Activated CD8-positive, alpha-beta memory T cell treated with anti-CD3 and anti-CD28 coated beads for 48 hours (primary cell): ENCODE data around the gene CALHM3.

Source experiments
- DNase-seq, 3 experiments: peaks; one replicate each; pipeline ENCODE4 v3.0.0-alpha.2; 2020; ENCODE audit warnings: low read depth in 2 of 3, low spot score in 2 of 3

The CALHM3 gene

DNA sequence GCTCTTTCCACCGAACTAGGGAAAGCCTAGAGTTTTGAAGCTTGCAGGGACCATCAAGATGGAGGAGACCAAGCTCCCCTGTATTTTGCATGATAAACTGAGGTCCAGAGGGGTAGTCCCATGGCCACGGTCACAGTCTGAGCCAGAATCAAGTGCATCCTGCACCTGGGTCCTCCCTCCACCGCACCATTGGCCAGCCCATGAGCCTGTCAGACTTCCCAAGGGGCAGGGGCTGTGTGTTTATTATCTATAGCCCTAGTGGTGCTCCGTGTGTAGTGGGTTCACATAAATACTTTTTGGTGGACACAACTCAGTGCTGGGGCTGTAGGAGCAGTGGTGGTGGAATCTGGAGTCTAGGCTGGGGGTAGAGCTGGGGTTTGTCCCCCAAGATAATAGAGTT is 3.6 kb downstream of the CALHM3 start:
- no peak for DNase-seq

- no peak for DNase-seq
Observed at GRCh38 chr10:103474077-103474476, 5.0 kb downstream of the CALHM3 start.

DNA sequence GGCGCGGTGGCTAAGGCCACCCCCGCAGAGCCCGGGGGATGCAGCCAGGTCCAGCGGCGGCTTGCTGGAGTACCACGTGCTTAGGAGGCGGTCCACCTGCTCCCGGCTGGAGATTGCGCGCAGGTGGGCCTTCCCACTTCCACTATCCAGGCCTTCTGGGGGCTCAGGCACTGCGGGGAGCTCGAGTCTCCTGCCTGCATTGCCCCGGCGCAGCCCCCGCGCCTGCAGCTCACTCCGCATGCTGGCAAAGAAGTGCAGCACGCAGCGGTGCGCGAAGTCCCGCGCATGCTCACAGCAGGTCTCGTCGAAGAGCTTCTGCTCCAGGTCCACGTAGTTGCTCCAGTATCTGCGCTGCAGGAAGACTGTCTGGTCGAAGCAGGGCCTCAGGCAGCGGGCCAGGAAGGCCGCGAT is 5.8 kb downstream of the CALHM3 start:
- no peak for DNase-seq

DNA sequence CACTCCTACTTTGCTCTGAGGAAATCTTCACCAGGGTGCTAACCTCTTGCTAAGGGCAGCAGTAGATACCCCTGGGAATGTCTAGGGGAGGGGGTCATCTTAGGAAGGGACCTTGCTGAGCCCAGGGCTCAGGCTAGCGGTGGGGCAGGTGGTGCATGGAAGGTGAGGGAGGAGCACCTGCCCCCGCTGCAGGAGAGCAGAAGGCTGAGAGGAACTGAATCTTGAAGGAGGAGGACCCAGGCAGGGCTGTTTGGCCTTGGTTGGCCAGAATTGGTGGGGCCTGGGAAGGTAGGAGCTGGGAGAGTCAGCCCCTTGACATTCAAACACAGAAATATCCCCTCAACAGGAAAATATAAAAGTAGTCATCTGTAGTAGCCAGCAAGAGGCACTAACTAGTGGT is 7.0 kb downstream of the CALHM3 start:
- DNase-seq: no peak

- DNase-seq: peak in 2 of 3 experiments; percentile 57 to 59
Observed at GRCh38 chr10:103470761-103471653, 8.0 kb downstream of the CALHM3 start.

DNA sequence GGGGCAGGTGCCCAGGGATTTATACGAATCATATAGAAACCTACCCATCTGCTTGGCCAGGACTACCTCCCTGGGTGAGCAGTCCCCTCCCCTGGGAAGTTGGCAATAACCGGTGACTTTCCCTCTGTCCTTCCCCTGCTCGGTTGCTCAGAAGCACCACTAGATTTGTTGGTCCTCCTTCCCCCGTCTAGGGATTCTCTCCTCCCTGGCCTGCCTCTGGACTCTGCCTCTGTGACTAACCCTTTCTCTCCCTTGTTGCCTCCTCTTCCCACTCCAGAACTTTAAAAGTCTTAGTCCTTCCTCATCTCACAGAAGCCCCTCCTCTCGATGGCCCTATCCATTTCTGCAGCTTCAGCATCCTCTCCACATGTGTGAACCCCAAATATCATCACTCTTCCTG is 9.8 kb downstream of the CALHM3 start:
- no peak for DNase-seq

GRCh38 chr10:103467406-103467805 is 11.6 kb downstream of the CALHM3 start:
- DNase-seq: no peak

DNA sequence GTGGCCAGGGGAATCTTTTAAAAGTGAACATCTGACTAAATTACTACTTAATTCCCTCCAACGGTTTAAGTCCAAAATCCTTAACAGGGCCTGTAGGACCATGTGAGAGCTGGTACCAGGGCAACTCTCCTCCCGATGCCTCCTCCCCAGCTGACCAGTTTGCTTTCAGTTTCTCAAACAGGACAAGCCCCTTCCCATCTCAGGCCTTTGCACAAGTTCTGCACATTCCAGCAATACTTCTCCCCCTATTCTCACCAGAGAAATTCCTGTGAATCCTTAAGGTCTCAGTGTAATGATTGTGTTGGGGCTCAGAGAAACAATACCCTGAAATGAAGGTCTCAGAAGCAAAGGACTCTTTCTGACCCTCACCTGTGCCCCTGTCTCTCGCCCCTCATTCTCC is 12.3 kb downstream of the CALHM3 start:
- DNase-seq: no peak

DNA sequence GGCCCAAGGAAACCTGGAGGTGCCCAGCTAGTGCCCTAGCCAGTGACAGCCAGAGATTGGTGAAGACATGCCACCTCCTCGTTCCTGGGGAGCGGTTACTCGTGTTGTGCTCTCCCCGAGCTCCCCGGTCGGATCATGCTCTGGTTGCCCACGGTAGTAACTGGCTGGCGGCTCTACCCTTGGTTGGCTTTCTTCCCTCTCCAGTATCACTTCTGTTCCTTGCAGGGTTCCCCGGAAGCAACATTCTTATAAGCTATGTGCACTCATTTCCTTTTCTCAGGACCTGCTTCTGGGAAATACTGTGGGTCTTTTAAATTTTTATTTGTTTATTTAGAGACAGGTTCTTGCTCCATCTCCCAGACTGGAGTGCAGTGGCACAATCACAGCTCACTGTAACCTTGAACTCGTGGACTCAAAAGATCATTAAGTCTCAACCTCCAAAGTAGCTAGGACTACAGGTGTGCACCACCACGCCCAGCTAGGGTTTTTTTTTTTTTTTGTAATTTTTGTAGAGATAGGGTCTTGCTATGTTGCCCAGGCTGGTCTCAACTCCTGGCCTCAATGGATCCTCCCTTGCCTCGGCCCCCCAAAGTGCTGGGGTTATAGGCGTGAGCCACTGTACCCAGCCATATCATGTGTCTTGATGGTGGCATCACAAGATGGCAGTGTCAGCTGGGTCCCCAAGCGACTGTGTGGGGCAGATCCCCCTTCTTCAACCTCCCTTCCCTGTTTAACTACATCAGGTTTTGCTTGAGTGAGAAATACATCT is 13.4 kb downstream of the CALHM3 start:
- no peak for DNase-seq

DNA sequence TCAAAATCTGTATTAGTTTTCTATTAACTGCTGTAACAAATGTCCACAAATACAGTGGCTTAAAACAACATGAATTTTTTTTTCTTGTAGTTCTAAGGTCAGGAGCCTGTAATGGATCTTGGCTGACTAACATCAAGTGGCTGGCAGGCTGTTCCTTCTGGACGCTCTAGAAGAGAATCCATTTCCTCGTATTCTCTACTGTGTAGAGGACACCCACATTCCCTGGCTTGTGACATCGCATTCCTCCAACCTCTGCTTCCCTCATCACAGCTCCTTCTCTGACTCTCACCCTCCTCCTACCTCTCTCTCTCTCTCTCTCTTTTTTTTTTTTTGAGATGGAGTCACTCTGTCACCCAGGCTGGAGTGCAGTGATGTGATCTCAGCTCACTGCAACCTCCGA is 15.5 kb downstream of the CALHM3 start:
- DNase-seq: no peak

- no peak for DNase-seq
Observed at GRCh38 chr10:103459615-103460014, 19.4 kb downstream of the CALHM3 start.

DNA sequence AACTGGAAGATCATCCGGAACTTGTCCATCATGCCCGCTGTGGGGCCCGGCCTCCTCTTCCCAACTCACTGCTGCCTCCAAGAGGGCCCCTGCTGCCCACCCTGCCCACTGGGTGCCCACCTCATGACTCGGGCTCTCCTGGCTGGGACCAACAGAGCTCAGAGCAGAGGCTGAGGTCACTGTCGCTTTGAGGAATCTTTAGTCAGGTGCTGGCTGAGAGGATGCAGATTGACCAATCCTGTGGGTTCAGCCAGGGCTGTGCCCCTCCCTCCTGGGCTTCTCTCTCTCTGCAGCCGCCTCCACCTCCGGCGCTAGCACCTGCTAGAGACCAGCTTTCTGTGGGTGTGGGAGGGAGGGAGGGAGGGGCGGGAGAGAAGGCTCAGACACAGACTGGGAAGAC is 20.3 kb downstream of the CALHM3 start, which contains the start of gene CALHM1:
Gene CALHM1, minus strand, starts transcription at position 181 of the 400 bp plus-strand sequence. Its CDS starts 149 bp downstream, at position 32.
- DNase-seq: no peak

DNA sequence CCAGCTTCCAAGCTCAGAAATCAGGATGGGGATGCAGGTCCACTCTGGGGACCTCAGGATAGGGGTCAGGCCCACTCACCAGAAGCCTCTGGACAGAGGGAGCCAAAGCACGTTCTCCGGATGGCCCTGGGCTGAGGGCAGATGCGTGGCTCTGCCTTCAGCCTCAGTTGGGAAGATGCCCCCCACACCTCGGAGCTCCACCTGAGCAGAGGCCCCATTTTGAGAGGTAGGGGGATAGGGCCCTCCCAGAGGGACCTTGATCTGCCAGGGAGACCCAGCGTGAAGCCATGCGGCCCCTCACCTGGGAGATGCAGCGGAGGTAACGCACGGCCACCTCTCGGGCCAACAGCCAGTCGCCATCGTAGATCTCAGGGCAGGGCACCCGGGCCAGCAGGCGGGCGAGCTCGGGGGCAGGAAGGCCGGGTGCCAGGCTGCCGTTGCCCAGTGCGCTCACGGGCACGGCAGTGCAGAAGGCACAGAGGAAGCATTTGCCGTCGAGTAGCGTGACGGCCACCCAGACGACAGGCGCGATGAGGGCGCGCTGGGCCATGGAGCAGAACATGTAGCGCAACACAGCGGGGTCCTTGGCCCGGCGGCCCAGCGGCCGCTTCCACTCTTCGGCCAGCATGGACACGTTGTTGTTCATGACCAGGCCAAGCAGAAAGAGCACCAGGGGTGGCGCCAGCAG is 21.0 kb downstream of the CALHM3 start:
- no peak for DNase-seq

GRCh38 chr10:103457176-103457712 is 21.8 kb downstream of the CALHM3 start:
- no peak for DNase-seq

GRCh38 chr10:103456074-103456660 is 22.9 kb downstream of the CALHM3 start:
- DNase-seq: no peak

DNA sequence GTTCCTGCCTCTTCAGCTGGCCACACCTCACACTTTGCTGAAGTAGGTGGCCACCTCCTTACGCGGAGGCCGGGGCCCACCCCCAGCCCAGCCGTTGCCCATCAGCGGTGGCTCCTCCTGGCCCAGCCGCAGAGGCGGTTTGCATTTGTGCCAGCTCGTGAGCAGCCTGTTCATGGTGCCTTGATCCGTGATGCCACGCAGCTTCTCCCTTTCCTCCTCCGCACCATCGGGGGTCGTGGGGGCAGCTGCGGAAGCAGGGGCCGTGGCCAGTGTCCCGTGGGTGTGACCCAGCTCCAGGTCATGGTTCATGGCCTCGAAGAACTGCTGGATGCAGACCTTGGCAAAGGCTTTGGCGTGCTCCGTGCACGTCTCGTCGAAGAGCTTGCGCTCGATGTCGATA is 23.8 kb downstream of the CALHM3 start:
- no peak for DNase-seq

- DNase-seq: no peak
Observed at GRCh38 chr10:103454026-103454425, 25.0 kb downstream of the CALHM3 start.

DNA sequence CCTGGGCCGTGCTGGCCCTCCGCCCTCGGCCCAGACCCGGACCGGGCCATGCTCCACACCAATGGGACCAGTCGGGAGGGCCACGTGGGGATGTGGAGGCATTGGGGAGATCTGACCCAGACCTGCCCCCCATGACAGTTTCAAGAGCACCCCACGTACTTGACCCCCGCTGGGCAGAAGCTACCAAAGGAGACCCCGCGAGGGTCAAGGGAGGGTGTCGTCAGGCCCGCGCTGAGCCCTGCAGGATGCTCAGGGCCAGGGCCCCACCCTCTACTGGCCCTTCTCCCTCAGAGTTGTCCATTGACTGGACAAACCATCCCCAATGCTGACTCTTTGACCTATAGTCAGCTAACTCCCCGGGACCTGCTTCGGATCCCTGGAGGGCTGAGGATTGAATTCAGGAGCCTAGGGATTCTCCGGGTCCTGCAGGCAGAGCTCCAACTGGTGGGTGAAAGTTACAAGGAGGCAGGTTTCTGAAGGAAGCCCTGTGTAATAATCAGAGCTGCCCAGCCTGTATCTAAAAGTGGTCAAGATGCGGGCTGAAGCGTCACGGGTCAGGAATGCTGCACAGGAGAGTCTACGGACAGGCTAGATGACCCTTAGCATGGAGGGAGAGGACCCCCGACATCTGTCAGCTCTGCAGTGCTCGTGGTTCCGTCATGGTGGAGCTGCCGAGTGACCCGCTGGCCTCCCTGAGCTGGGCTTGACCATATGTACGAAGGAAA is 26.4 kb downstream of the CALHM3 start:
- DNase-seq: no peak

- DNase-seq: peak; percentile 33 to 43 (median 33)
Observed at GRCh38 chr10:103451831-103452505, 27.1 kb downstream of the CALHM3 start, which contains the start of gene CALHM2. Gene CALHM2 (minus strand): TSS chr10:103452370. CDS start chr10:103449941, 2,429 bp downstream.
